Bronchial epithelial cell (primary cell): Measurements from ENCODE around the gene SLC50A1. TPM values are rescaled to one million over a fixed set of nuclear protein-coding genes. Genes with fewer than 3 reads are reported as not detected.
A peak's percentile ranks its signal among the peaks of the same experiment; 100 is the strongest.

Experiments
- DNase-seq: peaks from one replicate; pipeline ENCODE4 v3.0.0-alpha.2; 2010; ENCODE audit warnings: low read depth
- FAIRE-seq: peaks from 2 replicates; lab custom pipeline; 2011; peaks lifted over from hg19 to GRCh38; lab: Jason Lieb, UNC
- H3K27me3 ChIP-seq: 2 replicates; pipeline ENCODE4 v1.5.1; 2011; ENCODE audit warnings: low read length; ENCODE audit not compliant: control insufficient read depth, insufficient read depth
- H3K36me3 ChIP-seq: 2 replicates; pipeline ENCODE4 v1.5.1; 2011; ENCODE audit warnings: low read length; ENCODE audit not compliant: control insufficient read depth, insufficient read depth
- H3K4me3 ChIP-seq: 2 replicates; pipeline ENCODE4 v1.5.1; 2011; ENCODE audit warnings: mild to moderate bottlenecking, low read depth, low read length, control low read depth
- total RNA-seq: library from RNA; depleted of rRNA; stranded (reverse); fragments of >200 nt; gene quantifications from 2 replicates; pipeline ENCODE4 v1.2.1, GENCODE V29; 2014
- TF ChIP-seq, protein P1 (sequence below): IDR thresholded peaks from 2 replicates; pipeline ENCODE4 v1.5.1; 2011; ENCODE audit warnings: mild to moderate bottlenecking, moderate library complexity, low read length, control low read depth, inconsistent platforms; ENCODE audit not compliant: insufficient read depth, severe bottlenecking

SLC50A1 gene
- total RNA-seq, 1 donor from 2014 or later: 149 TPM

- FAIRE-seq: no peak
- Histone ChIP-seq H3K36me3 (no peaks in the 10 kb centered on the region), H3K4me3 (no peak overlapping the region)
Measured at GRCh38 chr1:155183775-155184221, 48.1 kb downstream of the SLC50A1 start.

GRCh38 chr1:155184351-155184811, 48.7 kb downstream of the SLC50A1 start:
- Histone ChIP-seq H3K4me3 (no peak overlapping the region), H3K27me3 (no peaks in the 10 kb centered on the region), H3K36me3 (no peaks in the 10 kb centered on the region)
- TF ChIP-seq, protein P1, sequence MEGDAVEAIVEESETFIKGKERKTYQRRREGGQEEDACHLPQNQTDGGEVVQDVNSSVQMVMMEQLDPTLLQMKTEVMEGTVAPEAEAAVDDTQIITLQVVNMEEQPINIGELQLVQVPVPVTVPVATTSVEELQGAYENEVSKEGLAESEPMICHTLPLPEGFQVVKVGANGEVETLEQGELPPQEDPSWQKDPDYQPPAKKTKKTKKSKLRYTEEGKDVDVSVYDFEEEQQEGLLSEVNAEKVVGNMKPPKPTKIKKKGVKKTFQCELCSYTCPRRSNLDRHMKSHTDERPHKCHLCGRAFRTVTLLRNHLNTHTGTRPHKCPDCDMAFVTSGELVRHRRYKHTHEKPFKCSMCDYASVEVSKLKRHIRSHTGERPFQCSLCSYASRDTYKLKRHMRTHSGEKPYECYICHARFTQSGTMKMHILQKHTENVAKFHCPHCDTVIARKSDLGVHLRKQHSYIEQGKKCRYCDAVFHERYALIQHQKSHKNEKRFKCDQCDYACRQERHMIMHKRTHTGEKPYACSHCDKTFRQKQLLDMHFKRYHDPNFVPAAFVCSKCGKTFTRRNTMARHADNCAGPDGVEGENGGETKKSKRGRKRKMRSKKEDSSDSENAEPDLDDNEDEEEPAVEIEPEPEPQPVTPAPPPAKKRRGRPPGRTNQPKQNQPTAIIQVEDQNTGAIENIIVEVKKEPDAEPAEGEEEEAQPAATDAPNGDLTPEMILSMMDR: no peak
- DNase-seq: no peak
- FAIRE-seq: no peak

More at GRCh38 chr1:155183775-155184221, 48.1 kb downstream of the SLC50A1 start:
- no peaks in the 10 kb centered on the region for H3K27me3 ChIP-seq
- DNase-seq: no peak
- TF ChIP-seq, protein P1: no peak

GRCh38 chr1:155184835-155185782, 49.5 kb downstream of the SLC50A1 start:
- FAIRE-seq (no peak), DNase-seq (no peak)
- Histone ChIP-seq H3K27me3 (no peaks in the 10 kb centered on the region), H3K4me3 (no peak overlapping the region), H3K36me3 (no peaks in the 10 kb centered on the region)
- TF ChIP-seq, protein P1: no peak

- no peaks in the 10 kb centered on the region for H3K36me3 ChIP-seq
- no peaks in the 10 kb centered on the region for H3K27me3 ChIP-seq
- TF ChIP-seq, protein P1: no peak
- no peak overlapping the region for H3K4me3 ChIP-seq
- FAIRE-seq (no peak), DNase-seq (no peak)
Measured at GRCh38 chr1:155185783-155186066, 50.1 kb downstream of the SLC50A1 start.

GRCh38 chr1:155186067-155186793, 50.6 kb downstream of the SLC50A1 start:
- FAIRE-seq: no peak
- H3K4me3 ChIP-seq: no peak overlapping the region

More at GRCh38 chr1:155186067-155186793, 50.6 kb downstream of the SLC50A1 start:
- H3K27me3 ChIP-seq: no peaks in the 10 kb centered on the region
- TF ChIP-seq, protein P1: no peak
- H3K36me3 ChIP-seq: no peaks in the 10 kb centered on the region
- DNase-seq: peak; percentile 20
